Epithelial cell of proximal tubule (primary cell): ENCODE results near the gene MBD6. TPM values are rescaled to one million over a fixed set of nuclear protein-coding genes. Genes with fewer than 3 reads are reported as not detected.

ENCODE experiments used
- DNase-seq: peaks from one replicate; pipeline ENCODE4 v3.0.0-alpha.2; 2011; ENCODE audit warnings: low read depth
- H3K4me3 ChIP-seq: 2 replicates; pipeline ENCODE4 v1.5.1; 2011; ENCODE audit warnings: low read depth, mild to moderate bottlenecking, low read length
- total RNA-seq: library from RNA; depleted of rRNA; stranded (reverse); fragments of >200 nt; gene quantifications from 2 replicates; pipeline ENCODE4 v1.2.3, GENCODE V29; 2015
- TF ChIP-seq, protein P1 (sequence below): conservative IDR thresholded peaks from 2 replicates; pipeline ENCODE4 v1.5.1; 2012; ENCODE audit warnings: low read depth, mild to moderate bottlenecking, low read length

MBD6 gene
- total RNA-seq, 1 donor from 2014 or later: 6.3 TPM

DNA sequence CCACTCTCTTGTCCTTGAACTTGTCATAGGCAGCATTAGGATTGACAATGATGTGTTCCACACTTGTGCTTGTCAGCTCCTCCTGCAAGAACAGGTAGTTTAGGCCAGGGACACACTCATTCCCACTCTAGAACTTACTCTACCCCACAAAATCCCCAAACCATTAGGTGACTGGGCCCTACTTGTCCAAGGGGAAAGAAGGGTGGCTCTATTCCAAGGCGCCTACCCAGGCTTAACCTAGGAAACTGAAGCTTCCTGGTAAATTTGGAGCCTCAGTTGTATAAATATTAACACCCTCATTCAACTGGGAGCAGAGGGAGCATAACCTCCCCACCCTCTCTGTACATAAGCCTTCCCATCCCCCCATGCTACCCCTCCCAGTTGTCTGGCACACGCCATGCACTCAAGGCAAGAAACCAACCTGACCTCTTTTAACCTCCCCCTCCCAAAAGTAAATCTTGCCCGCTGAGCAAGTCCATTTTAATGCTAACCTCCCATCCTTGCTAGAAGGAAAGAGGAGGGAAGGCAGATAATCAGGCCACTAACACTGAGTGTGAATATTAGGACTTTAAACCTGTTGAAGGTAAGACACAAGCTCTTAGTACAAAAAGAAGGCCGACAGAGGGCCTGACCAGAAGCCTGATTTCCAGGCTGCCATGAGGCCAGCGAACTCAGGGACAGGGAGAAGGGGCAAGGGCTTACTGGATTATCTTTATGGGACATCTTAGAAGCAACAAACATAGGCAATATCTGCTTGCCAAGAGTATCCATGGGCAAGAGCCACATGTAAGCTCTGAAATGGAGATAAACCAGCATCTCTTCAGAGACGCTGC lies 13.4 kb downstream of the MBD6 start:
- DNase-seq: no peak
- H3K4me3 ChIP-seq: no peak overlapping the region
- TF ChIP-seq, protein P1, sequence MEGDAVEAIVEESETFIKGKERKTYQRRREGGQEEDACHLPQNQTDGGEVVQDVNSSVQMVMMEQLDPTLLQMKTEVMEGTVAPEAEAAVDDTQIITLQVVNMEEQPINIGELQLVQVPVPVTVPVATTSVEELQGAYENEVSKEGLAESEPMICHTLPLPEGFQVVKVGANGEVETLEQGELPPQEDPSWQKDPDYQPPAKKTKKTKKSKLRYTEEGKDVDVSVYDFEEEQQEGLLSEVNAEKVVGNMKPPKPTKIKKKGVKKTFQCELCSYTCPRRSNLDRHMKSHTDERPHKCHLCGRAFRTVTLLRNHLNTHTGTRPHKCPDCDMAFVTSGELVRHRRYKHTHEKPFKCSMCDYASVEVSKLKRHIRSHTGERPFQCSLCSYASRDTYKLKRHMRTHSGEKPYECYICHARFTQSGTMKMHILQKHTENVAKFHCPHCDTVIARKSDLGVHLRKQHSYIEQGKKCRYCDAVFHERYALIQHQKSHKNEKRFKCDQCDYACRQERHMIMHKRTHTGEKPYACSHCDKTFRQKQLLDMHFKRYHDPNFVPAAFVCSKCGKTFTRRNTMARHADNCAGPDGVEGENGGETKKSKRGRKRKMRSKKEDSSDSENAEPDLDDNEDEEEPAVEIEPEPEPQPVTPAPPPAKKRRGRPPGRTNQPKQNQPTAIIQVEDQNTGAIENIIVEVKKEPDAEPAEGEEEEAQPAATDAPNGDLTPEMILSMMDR: no peak

DNA sequence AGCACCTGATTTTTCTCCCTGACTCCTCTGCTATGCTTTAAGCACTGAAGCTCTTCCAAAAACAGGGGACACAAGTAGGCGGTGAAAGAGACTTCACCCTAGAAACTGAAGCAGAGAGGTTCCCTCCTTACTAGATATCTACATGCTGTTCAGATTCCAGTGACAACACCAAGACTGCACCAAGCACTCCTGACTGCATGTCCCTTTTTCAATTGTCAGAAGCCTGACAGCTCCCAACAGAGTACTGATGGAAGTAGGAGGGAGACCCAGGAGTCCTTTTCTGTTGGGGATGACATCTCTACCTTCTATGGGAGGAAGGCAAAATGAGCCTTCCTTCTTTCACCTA lies 13.9 kb downstream of the MBD6 start:
- no peak overlapping the region for H3K4me3 ChIP-seq

DNA sequence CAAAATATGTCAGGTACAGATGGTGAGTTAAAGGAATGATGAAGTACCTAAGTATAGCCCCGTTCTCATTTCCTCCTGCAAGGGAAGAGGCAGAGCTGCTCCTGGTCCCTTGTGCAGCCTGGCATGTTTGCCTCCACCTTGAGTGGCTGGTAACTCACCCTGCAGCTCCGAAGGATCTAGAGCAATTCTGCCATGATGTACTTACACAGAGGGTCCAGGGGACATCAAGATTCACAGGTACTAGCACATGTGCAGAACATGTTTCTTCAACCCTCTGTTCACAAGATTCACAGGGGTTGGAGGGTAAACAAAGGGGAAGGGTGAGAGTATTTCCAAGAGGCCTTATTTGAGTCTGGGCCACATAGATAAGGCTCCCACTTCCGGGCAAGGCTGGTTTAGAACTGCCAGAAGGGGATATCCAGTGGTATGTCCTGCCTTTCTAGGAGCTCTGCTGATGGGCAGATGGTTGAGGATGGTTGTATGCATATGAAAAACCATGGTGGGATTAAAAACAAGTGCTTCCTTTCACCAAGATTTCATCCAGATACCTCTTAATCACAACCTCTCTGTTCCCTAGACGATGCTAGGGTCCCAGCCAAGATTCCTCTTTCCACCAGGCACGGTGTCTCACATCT lies 16.6 kb downstream of the MBD6 start:
- no peak for DNase-seq
- H3K4me3 ChIP-seq: no peak overlapping the region
- TF ChIP-seq, protein P1: no peak

More for the DNA sequence above, 13.9 kb downstream of the MBD6 start:
- no peak for DNase-seq
- TF ChIP-seq, protein P1: no peak

DNA sequence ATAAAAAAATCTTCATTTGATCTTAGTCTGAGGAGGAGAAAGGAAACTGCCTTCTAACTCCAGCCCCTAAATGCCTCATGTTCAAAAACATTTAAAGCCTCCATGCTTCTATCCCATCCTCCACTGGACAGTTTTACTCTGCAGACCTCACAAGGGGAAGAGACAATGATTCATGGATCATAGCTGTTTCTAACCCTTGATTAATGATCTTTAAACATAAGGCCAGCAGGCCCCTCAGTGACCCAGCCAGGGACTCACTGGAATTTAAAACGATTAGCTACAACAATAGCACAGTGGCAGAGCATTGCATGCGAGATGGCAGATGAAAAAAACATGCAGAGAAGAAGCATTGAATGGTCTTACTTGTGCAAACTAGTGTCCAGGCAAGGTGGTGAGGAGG lies 18.4 kb downstream of the MBD6 start:
- TF ChIP-seq, protein P1: no peak
- no peak for DNase-seq
- H3K4me3 ChIP-seq: no peak overlapping the region

DNA sequence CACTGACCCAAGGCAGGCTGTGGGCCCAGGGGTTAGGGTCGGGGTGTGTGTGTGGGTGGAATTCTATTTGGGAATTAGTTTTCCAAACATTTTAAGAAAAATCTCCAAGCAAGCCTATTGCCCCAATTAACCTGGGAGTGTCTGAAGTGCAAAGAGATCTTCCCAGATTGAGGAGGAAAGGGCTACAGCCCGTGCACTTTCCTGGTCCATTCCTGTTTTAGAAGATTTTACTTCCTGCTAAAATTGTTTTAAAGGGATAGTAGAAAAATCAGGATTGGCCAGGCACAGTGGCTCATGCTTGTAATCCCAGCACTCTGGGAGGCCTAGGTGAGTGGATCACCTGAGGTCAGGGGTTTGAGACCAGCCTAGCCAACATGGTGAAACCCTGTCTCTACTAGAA lies 19.1 kb downstream of the MBD6 start:
- TF ChIP-seq, protein P1: no peak
- DNase-seq: no peak

DNA sequence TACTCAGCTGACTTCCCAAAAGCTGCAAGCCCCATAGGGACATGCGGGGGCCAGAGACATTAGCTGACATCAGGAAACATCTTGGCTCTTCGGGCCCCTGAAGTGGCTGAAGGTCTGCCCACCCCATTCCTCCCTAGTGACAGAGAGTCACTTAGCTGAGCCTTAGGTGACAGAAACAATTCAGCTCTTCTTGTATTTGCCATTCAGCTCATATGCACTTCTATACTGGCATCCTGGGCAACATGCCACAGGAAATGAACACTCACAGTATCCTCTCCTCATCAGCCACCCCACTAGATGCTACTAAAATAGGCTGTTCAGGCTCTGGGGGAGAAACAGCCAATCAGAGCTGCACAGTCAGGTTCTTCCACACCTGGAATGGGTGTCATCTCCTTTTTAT lies 21.0 kb downstream of the MBD6 start:
- TF ChIP-seq, protein P1: no peak
- no peak for DNase-seq
- H3K4me3 ChIP-seq: no peak overlapping the region

More for the DNA sequence above, 19.1 kb downstream of the MBD6 start:
- no peak overlapping the region for H3K4me3 ChIP-seq
